Ishikawa (cell line): Measurements from ENCODE around the gene ZDHHC7.

Experiments
- CREB1 ChIP-seq: IDR thresholded peaks from 2 replicates; pipeline ENCODE4 v1.6.1; 2012; ENCODE audit warnings: low read depth
- EGR1 ChIP-seq: IDR thresholded peaks from 2 replicates; pipeline ENCODE4 v1.6.1; 2012
- EP300 ChIP-seq: IDR thresholded peaks from 2 replicates; pipeline ENCODE4 v1.6.1; 2012; ENCODE audit warnings: borderline replicate concordance
- NFIC ChIP-seq: IDR thresholded peaks from 2 replicates; pipeline ENCODE4 v1.6.1; 2012
- RAD21 ChIP-seq: IDR thresholded peaks from 2 replicates; pipeline ENCODE4 v1.6.1; 2012; ENCODE audit warnings: low read depth
- TAF1 ChIP-seq: IDR thresholded peaks from 2 replicates; pipeline ENCODE4 v1.6.1; 2012; ENCODE audit warnings: low read depth, mild to moderate bottlenecking
- TCF12 ChIP-seq: IDR thresholded peaks from 2 replicates; pipeline ENCODE4 v1.6.1; 2012; ENCODE audit warnings: low read depth
- TEAD4 ChIP-seq: IDR thresholded peaks from 2 replicates; pipeline ENCODE4 v1.6.1; 2012
- YY1 ChIP-seq: IDR thresholded peaks from 2 replicates; pipeline ENCODE4 v1.6.1; 2012; ENCODE audit warnings: low read depth
- ZBTB7A ChIP-seq: IDR thresholded peaks from 2 replicates; pipeline ENCODE4 v1.6.1; 2012; ENCODE audit warnings: low read depth
- TF ChIP-seq, protein P1 (sequence below): IDR thresholded peaks from 2 replicates; pipeline ENCODE4 v1.6.1; 2012
- TF ChIP-seq, protein P2 (sequence below): IDR thresholded peaks from 2 replicates; pipeline ENCODE4 v1.6.1; 2012
- TF ChIP-seq, protein P3 (sequence below): IDR thresholded peaks from 2 replicates; pipeline ENCODE4 v1.6.1; 2012; ENCODE audit warnings: low read depth, mild to moderate bottlenecking

DNA sequence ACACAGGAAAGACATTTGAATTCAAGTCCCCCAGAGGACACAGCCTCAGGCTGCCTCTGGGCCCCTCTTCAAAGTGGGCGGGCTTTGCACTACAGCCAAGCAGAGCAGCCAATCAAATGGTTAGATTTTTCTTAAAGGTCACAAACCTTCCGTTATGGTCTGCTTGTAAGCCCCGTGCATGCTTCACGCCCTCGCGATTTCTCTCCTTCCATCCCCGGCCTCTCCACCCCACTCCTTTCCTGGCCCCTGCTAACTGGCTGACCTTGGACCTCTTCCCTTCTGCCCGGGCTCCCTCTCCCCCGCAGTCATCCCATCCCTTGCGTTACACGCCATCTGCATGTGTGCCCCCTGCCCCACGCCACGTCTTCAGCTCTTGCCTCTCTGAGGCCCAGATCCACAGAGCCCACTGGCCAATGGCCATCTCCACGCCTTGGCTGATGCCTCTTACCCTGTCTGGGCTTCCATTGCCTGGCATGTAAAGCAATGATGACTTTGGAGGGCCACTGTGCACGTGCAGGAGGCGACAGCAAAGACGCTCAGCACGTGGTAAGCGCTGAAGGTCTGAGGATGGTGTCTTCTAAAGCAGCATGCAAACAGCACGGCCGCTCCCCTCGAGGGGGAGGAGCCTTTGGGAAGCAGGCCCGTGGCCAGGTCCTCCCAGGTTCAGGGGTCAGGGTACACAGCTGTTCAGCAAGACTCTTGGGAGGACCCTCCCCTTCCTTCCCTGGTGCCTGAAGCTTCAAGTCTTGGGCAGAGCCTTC, 86.8 kb downstream of the ZDHHC7 start:
- no peak for TF ChIP-seq TAF1
- TF ChIP-seq RAD21, result no peak
- TF ChIP-seq YY1, result no peak
- no peak for TF ChIP-seq EGR1
- TF ChIP-seq TEAD4, result no peak
- TF ChIP-seq, protein P1, sequence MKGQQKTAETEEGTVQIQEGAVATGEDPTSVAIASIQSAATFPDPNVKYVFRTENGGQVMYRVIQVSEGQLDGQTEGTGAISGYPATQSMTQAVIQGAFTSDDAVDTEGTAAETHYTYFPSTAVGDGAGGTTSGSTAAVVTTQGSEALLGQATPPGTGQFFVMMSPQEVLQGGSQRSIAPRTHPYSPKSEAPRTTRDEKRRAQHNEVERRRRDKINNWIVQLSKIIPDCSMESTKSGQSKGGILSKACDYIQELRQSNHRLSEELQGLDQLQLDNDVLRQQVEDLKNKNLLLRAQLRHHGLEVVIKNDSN, result no peak
- no peak for TF ChIP-seq EP300
- TF ChIP-seq, protein P2, sequence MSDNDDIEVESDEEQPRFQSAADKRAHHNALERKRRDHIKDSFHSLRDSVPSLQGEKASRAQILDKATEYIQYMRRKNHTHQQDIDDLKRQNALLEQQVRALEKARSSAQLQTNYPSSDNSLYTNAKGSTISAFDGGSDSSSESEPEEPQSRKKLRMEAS, result no peak
- TF ChIP-seq, protein P3, sequence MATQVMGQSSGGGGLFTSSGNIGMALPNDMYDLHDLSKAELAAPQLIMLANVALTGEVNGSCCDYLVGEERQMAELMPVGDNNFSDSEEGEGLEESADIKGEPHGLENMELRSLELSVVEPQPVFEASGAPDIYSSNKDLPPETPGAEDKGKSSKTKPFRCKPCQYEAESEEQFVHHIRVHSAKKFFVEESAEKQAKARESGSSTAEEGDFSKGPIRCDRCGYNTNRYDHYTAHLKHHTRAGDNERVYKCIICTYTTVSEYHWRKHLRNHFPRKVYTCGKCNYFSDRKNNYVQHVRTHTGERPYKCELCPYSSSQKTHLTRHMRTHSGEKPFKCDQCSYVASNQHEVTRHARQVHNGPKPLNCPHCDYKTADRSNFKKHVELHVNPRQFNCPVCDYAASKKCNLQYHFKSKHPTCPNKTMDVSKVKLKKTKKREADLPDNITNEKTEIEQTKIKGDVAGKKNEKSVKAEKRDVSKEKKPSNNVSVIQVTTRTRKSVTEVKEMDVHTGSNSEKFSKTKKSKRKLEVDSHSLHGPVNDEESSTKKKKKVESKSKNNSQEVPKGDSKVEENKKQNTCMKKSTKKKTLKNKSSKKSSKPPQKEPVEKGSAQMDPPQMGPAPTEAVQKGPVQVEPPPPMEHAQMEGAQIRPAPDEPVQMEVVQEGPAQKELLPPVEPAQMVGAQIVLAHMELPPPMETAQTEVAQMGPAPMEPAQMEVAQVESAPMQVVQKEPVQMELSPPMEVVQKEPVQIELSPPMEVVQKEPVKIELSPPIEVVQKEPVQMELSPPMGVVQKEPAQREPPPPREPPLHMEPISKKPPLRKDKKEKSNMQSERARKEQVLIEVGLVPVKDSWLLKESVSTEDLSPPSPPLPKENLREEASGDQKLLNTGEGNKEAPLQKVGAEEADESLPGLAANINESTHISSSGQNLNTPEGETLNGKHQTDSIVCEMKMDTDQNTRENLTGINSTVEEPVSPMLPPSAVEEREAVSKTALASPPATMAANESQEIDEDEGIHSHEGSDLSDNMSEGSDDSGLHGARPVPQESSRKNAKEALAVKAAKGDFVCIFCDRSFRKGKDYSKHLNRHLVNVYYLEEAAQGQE, result no peak
- TF ChIP-seq ZBTB7A, result no peak
- TF ChIP-seq NFIC, result no peak
- no peak for TF ChIP-seq CREB1
- no peak for TF ChIP-seq TCF12
